ENCODE data around the gene TCERG1. TPM values are rescaled to one million over a fixed set of nuclear protein-coding genes. Genes with fewer than 3 reads are reported as not detected.
"Not testable (repeated sequence)": the region's sequence is repeated elsewhere in the genome, so short reads cannot be mapped to it uniquely, and the experiment has no call there.

TCERG1 gene
- total RNA-seq, 1 donor from 2014 or later, result 93.3 TPM

GRCh38 chr5:146519554-146519953, 72.4 kb downstream of the TCERG1 start:
- intact Hi-C loops (cut with micrococcal nuclease), result no loop called here

- intact Hi-C loops (cut with micrococcal nuclease), result no loop called here
Measured at GRCh38 chr5:146520731-146521130, 73.6 kb downstream of the TCERG1 start.

DNA sequence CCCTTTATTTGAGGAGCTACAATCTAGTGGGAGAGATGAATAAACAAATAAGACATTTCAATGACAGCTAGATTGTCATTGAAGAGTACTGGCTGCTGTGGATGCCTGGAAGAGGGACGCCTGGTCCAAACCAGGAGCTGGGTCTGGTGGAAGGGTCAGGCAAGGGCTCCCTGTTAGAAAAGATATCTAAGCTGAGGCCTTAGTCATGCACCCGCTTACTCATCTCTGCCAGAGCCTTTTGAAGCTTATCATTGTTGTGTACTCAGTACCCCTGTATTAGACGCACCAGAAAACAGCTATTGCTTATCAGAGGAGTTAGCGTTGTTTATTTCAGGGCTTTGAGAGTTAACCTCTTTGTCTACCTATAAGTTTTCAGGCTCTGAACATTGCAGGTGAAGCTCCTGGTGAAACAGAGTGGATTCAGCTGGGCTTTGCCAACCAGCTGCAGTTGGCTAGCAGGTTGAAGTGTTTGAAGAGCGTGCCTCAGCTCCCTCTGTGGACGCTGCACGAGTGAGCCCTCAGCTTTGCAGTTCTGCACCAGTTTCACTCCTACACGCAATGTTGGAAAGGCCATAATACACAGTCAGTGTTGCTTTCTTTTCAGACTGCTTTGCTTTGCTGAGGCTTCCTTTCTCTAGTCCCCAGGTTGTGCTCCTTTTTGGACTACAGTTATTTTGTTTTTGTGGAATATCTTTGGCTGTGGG, 74.4 kb downstream of the TCERG1 start:
- intact Hi-C loops (cut with micrococcal nuclease), result no loop called here

- intact Hi-C loops (cut with micrococcal nuclease), result no loop called here
Measured at GRCh38 chr5:146523698-146524097, 76.6 kb downstream of the TCERG1 start.

DNA sequence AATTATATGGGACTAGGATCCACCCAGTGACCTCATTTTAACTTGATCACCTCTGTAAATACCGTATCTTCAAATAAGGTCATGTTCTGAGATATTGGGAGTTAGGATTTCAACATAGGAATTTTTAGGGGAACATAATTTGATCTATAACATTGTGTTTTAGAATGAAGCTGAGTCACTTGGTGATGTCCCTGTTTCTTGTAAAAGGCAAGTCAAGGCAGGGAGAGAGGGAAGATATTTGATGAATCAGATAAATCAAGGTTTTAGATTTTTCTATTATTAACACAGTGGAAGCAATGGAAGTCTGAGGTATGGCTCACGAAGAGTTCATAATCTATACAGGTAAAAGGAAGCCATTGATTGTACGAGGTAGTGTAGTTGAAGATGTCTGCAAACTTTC, 80.7 kb downstream of the TCERG1 start:
- intact Hi-C loops (cut with micrococcal nuclease), result no loop called here

DNA sequence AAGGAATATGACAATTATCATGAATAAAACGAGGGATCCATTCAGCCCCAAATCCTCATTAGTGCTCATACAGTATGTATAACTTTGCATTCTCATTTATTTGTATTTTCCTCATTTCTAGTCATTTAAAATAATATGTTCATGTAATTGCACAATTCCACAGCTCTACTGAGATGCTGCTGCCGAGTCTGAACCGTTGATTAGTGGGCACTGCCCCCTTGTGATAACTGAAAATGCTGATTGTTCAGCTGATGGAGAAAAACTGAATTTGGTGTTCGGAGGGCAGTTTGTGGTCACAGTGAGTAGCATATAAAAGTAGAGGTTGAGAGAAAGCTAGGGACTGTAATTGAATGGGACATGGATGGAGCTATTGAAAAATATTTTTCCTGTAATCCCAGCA, 81.1 kb downstream of the TCERG1 start:
- intact Hi-C loops (cut with micrococcal nuclease), result no loop called here

DNA sequence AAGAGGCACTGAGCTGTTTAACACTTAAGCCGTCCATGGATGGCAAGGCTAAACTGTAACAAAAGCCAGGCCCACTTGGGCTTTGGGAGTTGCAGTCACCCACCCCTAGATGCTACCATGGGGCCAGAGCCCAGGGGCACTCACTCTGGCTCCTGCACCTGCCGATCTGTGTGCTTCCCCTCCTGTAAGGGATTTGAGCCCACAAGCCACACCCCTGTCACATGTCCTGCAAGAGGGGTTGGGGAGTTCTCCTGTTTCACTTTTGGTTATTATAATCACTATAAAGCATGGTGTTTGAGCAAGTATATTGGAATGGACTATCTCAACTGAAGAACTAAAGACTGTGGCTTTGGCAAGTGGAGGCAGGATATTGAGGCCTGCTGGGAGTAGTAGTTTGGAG, 82.9 kb downstream of the TCERG1 start:
- intact Hi-C loops (cut with micrococcal nuclease), result loop anchor here (5.0 to 10.0 kb wide), 2 partner anchors 92 to 355 kb away; no protein-coding TSS in a partner anchor

GRCh38 chr5:146533260-146533857, 86.2 kb downstream of the TCERG1 start:
- intact Hi-C loops (cut with micrococcal nuclease), result loop anchor here (1.0 to 10.0 kb wide), 5 partner anchors 89 to 656 kb away; no protein-coding TSS in a partner anchor

GRCh38 chr5:146533882-146534281, 86.7 kb downstream of the TCERG1 start:
- intact Hi-C loops (cut with micrococcal nuclease), result loop anchor here (1.0 to 10.0 kb wide), 5 partner anchors 88 to 655 kb away; no protein-coding TSS in a partner anchor

- intact Hi-C loops (cut with micrococcal nuclease), result loop anchor here (10.0 kb wide), 1 partner anchor 346 kb away; no protein-coding TSS in a partner anchor
Measured at GRCh38 chr5:146538432-146538831, 91.3 kb downstream of the TCERG1 start.

DNA sequence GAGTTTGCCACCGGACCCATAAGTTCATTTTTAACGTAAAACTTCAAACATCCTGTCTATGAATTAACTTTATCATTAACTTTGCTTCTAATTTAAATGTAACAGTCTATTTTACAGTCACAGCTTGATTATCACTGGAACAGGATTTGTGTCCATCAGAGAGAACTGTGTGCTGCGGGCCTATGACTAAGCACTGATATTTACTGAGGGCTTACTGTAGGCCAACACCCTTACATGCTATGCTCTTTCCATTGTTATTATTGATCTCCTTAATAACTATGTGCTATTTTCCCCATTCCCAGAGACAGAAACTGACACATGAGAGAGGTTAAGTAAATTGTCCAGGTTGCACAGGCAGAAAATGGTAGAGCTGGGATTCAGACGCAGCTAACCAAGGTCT, 92.8 kb downstream of the TCERG1 start:
- intact Hi-C loops (cut with micrococcal nuclease), result loop anchor here (5.0 to 10.0 kb wide), 2 partner anchors 345 to 407 kb away; no protein-coding TSS in a partner anchor

- intact Hi-C loops (cut with micrococcal nuclease), result loop anchor here (5.0 kb wide), 1 partner anchor 407 kb away; no protein-coding TSS in a partner anchor
Measured at GRCh38 chr5:146540414-146540813, 93.3 kb downstream of the TCERG1 start.

- intact Hi-C loops (cut with micrococcal nuclease), result loop anchor here (1.0 to 5.0 kb wide), 4 partner anchors 120 to 646 kb away; no protein-coding TSS in a partner anchor
Measured at GRCh38 chr5:146541958-146542849, 95.1 kb downstream of the TCERG1 start.

DNA sequence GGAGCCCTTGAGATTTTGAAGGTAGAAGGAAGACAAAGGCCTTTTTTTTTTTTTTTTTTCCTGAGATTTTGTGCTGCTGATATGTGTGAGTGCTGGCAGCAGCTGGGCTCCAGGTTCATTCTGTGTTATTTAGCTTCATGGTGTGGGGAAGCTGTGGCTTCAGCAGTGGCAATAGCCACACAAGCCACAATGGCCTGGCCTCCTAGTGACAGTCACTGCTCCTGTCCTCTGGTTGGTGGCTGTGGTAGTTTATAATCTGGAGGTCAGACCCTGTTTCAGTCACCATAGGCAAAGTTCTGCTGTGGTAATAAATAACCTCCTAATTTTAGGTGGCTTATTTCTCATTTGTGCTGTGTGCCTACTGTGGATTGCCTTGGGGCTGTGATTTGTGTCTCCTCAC, 97.1 kb downstream of the TCERG1 start:
- intact Hi-C loops (cut with micrococcal nuclease), result loop anchor here (5.0 kb wide), 1 partner anchor 403 kb away; no protein-coding TSS in a partner anchor

- intact Hi-C loops (cut with micrococcal nuclease), result no loop called here
Measured at GRCh38 chr5:146548781-146549449, 101.8 kb downstream of the TCERG1 start.

DNA sequence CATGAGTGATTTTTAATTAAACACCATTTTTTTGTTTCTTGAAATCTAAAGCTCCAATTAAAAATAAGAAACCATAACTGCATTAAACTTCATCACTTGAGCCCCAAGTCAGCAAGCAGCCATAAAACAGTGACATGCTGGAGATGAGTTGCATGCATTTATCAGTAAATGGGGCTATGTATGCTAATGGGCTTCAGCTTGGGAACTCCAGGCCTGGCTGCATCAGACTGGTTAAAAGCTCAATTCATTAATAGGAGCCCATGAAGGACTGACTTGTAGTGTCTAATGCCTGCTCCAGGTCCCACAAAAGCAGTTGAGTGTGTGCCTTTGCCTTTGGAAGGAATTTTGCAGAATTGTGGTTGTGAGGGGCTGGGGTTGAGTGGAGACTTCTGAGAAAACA, 102.5 kb downstream of the TCERG1 start:
- intact Hi-C loops (cut with micrococcal nuclease), result no loop called here

- intact Hi-C loops (cut with micrococcal nuclease), result no loop called here
Measured at GRCh38 chr5:146553446-146553845, 106.3 kb downstream of the TCERG1 start.

DNA sequence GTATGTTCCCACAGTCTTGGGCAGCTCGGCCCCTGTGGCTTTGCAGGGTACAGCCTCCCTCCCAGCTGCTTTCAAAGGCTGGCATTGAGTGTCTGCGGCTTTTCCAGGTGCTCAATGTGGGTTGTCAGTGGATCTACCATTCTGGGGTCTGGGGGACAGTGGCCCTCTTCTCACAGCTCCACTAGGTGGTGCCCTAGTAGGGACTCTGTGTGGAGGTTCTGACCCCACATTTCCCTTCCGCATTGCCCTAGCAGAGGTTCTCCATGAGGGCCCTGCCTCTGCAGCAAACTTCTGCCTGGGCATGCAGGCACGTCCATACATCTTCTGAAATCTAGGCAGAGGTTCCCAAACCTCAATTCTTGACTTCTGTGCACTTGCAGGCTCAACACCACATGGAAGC, 109.8 kb downstream of the TCERG1 start:
- intact Hi-C loops (cut with micrococcal nuclease), result not testable (repeated sequence)

DNA sequence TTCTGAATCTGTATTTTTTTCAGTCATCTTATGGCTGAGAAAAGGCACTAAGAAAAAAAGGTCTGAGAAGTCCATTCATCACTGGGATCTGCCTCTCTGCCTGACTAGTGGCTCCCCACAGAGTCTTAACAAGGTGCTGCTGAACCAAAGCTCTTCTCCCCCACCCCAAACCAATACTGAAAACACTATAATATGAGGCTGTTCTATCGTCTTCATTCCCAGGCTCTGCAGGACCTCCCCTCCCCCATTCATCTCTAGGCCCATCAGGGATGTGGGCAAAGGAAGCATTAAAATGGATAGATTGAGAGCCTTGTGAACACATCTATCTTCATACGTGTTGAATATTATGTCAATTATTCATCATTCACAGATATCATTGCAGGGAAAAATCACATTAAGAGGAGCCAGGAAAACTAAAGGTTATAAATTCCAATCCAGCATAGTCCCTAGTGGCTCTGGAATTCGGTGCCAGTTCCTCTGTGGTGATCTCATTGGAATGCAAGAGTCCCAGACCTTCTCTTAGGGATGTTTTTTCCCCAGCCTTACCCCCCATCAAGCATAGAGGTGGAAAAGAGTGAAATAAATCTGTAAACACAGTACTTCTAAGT, 113.2 kb downstream of the TCERG1 start:
- intact Hi-C loops (cut with micrococcal nuclease), result no loop called here
